H9 (cell line): Measurements from ENCODE around the gene ADAM19. TPM values are rescaled to one million over a fixed set of nuclear protein-coding genes. Genes with fewer than 3 reads are reported as not detected.

ENCODE experiments used
- DNase-seq: peaks from one replicate; pipeline ENCODE4 v3.0.0-alpha.2; 2017
- H2AFZ ChIP-seq: one replicate; pipeline ENCODE4 v1.6.1; 2013; ENCODE audit warnings: mild to moderate bottlenecking, low read length, control low read depth, moderate library complexity
- H2AK5ac ChIP-seq: 2 replicates; pipeline ENCODE4 v1.6.1; 2013; ENCODE audit warnings: low read length, control low read depth, mixed read lengths; ENCODE audit not compliant: insufficient read length
- H2BK120ac ChIP-seq: one replicate; pipeline ENCODE4 v1.6.1; 2013; ENCODE audit warnings: low read depth, mild to moderate bottlenecking, low read length, control low read depth, inconsistent platforms; ENCODE audit not compliant: poor library complexity, severe bottlenecking
- H2BK12ac ChIP-seq: 2 replicates; pipeline ENCODE4 v1.6.1; 2013; ENCODE audit warnings: low read length, control low read depth, mixed read lengths, low read depth; ENCODE audit not compliant: insufficient read length
- H2BK15ac ChIP-seq: 2 replicates; pipeline ENCODE4 v1.6.1; 2013; ENCODE audit warnings: low read depth, low read length, control low read depth
- H2BK20ac ChIP-seq: one replicate; pipeline ENCODE4 v1.6.1; 2013; ENCODE audit warnings: low read depth, mild to moderate bottlenecking, low read length, control low read depth, inconsistent platforms; ENCODE audit not compliant: poor library complexity, severe bottlenecking
- H2BK5ac ChIP-seq: 2 replicates; pipeline ENCODE4 v1.6.1; 2013; ENCODE audit warnings: low read length, control low read depth, mixed read lengths; ENCODE audit not compliant: insufficient read length
- H3K14ac ChIP-seq: 2 replicates; pipeline ENCODE4 v1.6.1; 2013; ENCODE audit warnings: low read length, control low read depth; ENCODE audit not compliant: insufficient read depth
- H3K18ac ChIP-seq: 2 replicates; pipeline ENCODE4 v1.6.1; 2013; ENCODE audit warnings: low read depth, mild to moderate bottlenecking, mixed read lengths, low read length, control low read depth; ENCODE audit not compliant: insufficient read length
- H3K23ac ChIP-seq: 2 replicates; pipeline ENCODE4 v1.6.1; 2013; ENCODE audit warnings: low read length, control low read depth, mixed read lengths, low read depth; ENCODE audit not compliant: insufficient read length
- H3K23me2 ChIP-seq: 2 replicates; pipeline ENCODE4 v1.6.1; 2013; ENCODE audit warnings: low read depth, mild to moderate bottlenecking, mixed read lengths, low read length, control low read depth; ENCODE audit not compliant: insufficient read length, poor library complexity, severe bottlenecking
- H3K27ac ChIP-seq: 2 replicates; pipeline ENCODE4 v1.5.1; 2013; ENCODE audit warnings: low read length, control low read depth, mixed read lengths, low read depth; ENCODE audit not compliant: insufficient read length
- H3K27me3 ChIP-seq: 2 replicates; pipeline ENCODE4 v1.6.1; 2013; ENCODE audit warnings: low read length, control low read depth, inconsistent platforms; ENCODE audit not compliant: insufficient read depth
- H3K4ac ChIP-seq: 2 replicates; pipeline ENCODE4 v1.6.1; 2013; ENCODE audit warnings: low read depth, mild to moderate bottlenecking, control low read depth, inconsistent platforms, low read length, moderate library complexity
- H3K4me1 ChIP-seq: 2 replicates; pipeline ENCODE4 v1.6.1; 2013; ENCODE audit warnings: low read length, control low read depth, inconsistent platforms; ENCODE audit not compliant: insufficient read depth
- H3K4me2 ChIP-seq: 2 replicates; pipeline ENCODE4 v1.6.1; 2013; ENCODE audit warnings: low read length, control low read depth, mixed read lengths; ENCODE audit not compliant: insufficient read length, insufficient read depth
- H3K56ac ChIP-seq: 2 replicates; pipeline ENCODE4 v1.6.1; 2013; ENCODE audit warnings: low read depth, mild to moderate bottlenecking, mixed read lengths, low read length, control low read depth; ENCODE audit not compliant: insufficient read length
- H3K79me1 ChIP-seq: 2 replicates; pipeline ENCODE4 v1.6.1; 2013; ENCODE audit warnings: low read depth, mild to moderate bottlenecking, moderate library complexity, low read length, control low read depth, inconsistent platforms; ENCODE audit not compliant: insufficient read depth, poor library complexity, severe bottlenecking
- H3K79me2 ChIP-seq: 2 replicates; pipeline ENCODE4 v1.6.1; 2013; ENCODE audit warnings: low read length, control low read depth, inconsistent platforms; ENCODE audit not compliant: insufficient read depth
- H3K9ac ChIP-seq: 2 replicates; pipeline ENCODE4 v1.6.1; 2013; ENCODE audit warnings: low read length, control low read depth, mixed read lengths; ENCODE audit not compliant: insufficient read length; ENCODE audit errors: extremely low read depth
- H3K9me3 ChIP-seq: one replicate; pipeline ENCODE4 v1.6.1; 2013; ENCODE audit warnings: low read depth, low read length, inconsistent platforms; ENCODE audit not compliant: control insufficient read depth
- H3T11ph ChIP-seq: one replicate; pipeline ENCODE4 v1.6.1; 2013; ENCODE audit warnings: mild to moderate bottlenecking, low read length, control low read depth, inconsistent platforms
- H4K20me1 ChIP-seq: one replicate; pipeline ENCODE4 v1.6.1; 2013; ENCODE audit not compliant: control insufficient read depth, insufficient read length, insufficient read depth
- H4K5ac ChIP-seq: 2 replicates; pipeline ENCODE4 v1.6.1; 2013; ENCODE audit warnings: low read depth, mild to moderate bottlenecking, mixed read lengths, low read length, control low read depth; ENCODE audit not compliant: insufficient read length
- H4K8ac ChIP-seq: replicated peaks from 2 replicates; pipeline ENCODE4 v1.6.1; 2013; ENCODE audit warnings: low read length, control low read depth, mixed read lengths, low read depth; ENCODE audit not compliant: insufficient read length
- H4K91ac ChIP-seq: 2 replicates; pipeline ENCODE4 v1.6.1; 2013; ENCODE audit warnings: low read depth, mild to moderate bottlenecking, moderate library complexity, mixed read lengths, low read length, control low read depth; ENCODE audit not compliant: insufficient read length
- H3K27ac Mint-ChIP-seq, 3 experiments: 2 replicates in 2 of 3; 3 replicates in 1 of 3; pipeline ENCODE4 v1.8.0; 2020 to 2021; ENCODE audit warnings: mixed read lengths in 3 of 3, mild to moderate bottlenecking in 1 of 3, moderate library complexity in 1 of 3
- H3K27me3 Mint-ChIP-seq: 2 replicates; pipeline ENCODE4 v1.8.0; 2021; ENCODE audit warnings: low read depth, mild to moderate bottlenecking, moderate library complexity, mixed read lengths
- H3K36me3 Mint-ChIP-seq, 3 experiments: 2 replicates in 2 of 3; 3 replicates in 1 of 3; pipeline ENCODE4 v1.8.0; 2020 to 2021; ENCODE audit warnings: low read depth in 3 of 3, mixed read lengths in 3 of 3; ENCODE audit not compliant: insufficient read depth in 1 of 3
- H3K4me1 Mint-ChIP-seq, 2 experiments: 2 replicates each; pipeline ENCODE4 v1.8.0; 2020; ENCODE audit warnings: mixed read lengths in 2 of 2
- H3K4me3 Mint-ChIP-seq, 2 experiments: 2 replicates in 1 of 2; 3 replicates in 1 of 2; pipeline ENCODE4 v1.8.0; 2020 to 2021; ENCODE audit warnings: mild to moderate bottlenecking in 2 of 2, mixed read lengths in 2 of 2, moderate library complexity in 1 of 2
- H3K9me3 Mint-ChIP-seq, 2 experiments: 2 replicates in 1 of 2; 3 replicates in 1 of 2; pipeline ENCODE4 v1.8.0; 2020; ENCODE audit warnings: mild to moderate bottlenecking in 2 of 2, mixed read lengths in 2 of 2, moderate library complexity in 1 of 2
- CTCF ChIP-seq: fragments of 200-600 bp; sonication (generic); conservative IDR thresholded peaks from 3 replicates; pipeline ENCODE4 v1.8.0; 2021; ENCODE audit warnings: antibody characterized with exemption, mild to moderate bottlenecking
- WGBS: extraction: QIAGEN DNeasy Blood & Tissue Kit; methylation state at CpG from one replicate; pipeline ENCODE4 v1.1.7; 2013; ENCODE audit warnings: missing lambda C conversion rate, low lambda C conversion rate, mixed read lengths; ENCODE audit not compliant: insufficient read length; ENCODE audit errors: extremely low coverage; 5-methylcytosine and 5-hydroxymethylcytosine counted together
- total RNA-seq: library from RNA; stranded (reverse); gene quantifications from 2 replicates; pipeline ENCODE4 v1.2.1, GENCODE V29; 2021

ADAM19 gene
- total RNA-seq, 1 experiment from 2014 or later = 9.9 TPM

- Histone ChIP-seq H4K20me1 (no peaks in the 10 kb centered on the region), H3K27ac (no peak overlapping the region), H2AK5ac (no peak overlapping the region), H2BK20ac (no peak overlapping the region), H3K4me1 (no peaks in the 10 kb centered on the region; the same call in 1 of the 2 replicates), H4K8ac (no peak overlapping the region), H3K27me3 (no peaks in the 10 kb centered on the region), H3K56ac (no peak overlapping the region), H2BK5ac (no peak overlapping the region), H3K14ac (no peak overlapping the region), H2BK15ac (no peak overlapping the region), H4K91ac (no peak overlapping the region), H2BK120ac (no peak overlapping the region), H3T11ph (no peak overlapping the region), H3K79me2 (no peaks in the 10 kb centered on the region), H2BK12ac (no peak overlapping the region), H3K79me1 (no peaks in the 10 kb centered on the region), H3K23me2 (no peaks in the 10 kb centered on the region), H3K9me3 (no peaks in the 10 kb centered on the region), H3K4me2 (no peak overlapping the region), H2AFZ (no peak overlapping the region), H3K9ac (no peak overlapping the region), H3K18ac (no peak overlapping the region), H3K4ac (no peak overlapping the region), H3K23ac (no peak overlapping the region), H4K5ac (no peak overlapping the region)
- no peak overlapping the region for H3K4me3 Mint-ChIP-seq
- peaks cover 15 to 16% of the 10 kb centered on the region in 2 experiments for H3K4me1 Mint-ChIP-seq
- H3K9me3 Mint-ChIP-seq = no peaks in the 10 kb centered on the region
- no peaks in the 10 kb centered on the region for H3K27me3 Mint-ChIP-seq
- no peak overlapping the region; a peak in 1 of 7 replicates for H3K27ac Mint-ChIP-seq
- WGBS = no CpG with 5 or more reads among the region's 3 CpGs
- no peak for DNase-seq
- TF ChIP-seq CTCF = no peak
- peaks cover 2 to 6% (median 5%) of the 10 kb centered on the region in 3 experiments; a peak in 4 of 7 replicates for H3K36me3 Mint-ChIP-seq
Observed at GRCh38 chr5:157547941-157548512, 27.5 kb downstream of the ADAM19 start.
